Smooth muscle cell of the coronary artery (primary cell): ENCODE measurements around the gene SLC9C1. TPM values are rescaled to one million over a fixed set of nuclear protein-coding genes. Genes with fewer than 3 reads are reported as not detected.

Source experiments
- total RNA-seq: library from RNA; depleted of rRNA; stranded (reverse); fragments of >200 nt; gene quantifications from 2 replicates; pipeline ENCODE4 v1.2.3, GENCODE V29; 2014; ENCODE audit warnings: low replicate concordance

SLC9C1 gene
- total RNA-seq, result 0.70 and 0.75 TPM in 2 replicates

GRCh38 chr3:112293368-112294321 lies at the start of gene SLC9C1:
Gene SLC9C1 (minus strand): TSS chr3:112294216. CDS start chr3:112286791, 7,425 bp downstream.

GRCh38 chr3:112333002-112333380 lies 39.0 kb upstream of the SLC9C1 start, which contains the start of gene CD200:
Gene CD200 (plus strand): TSS chr3:112333156. CDS start chr3:112333213, 57 bp downstream.

GRCh38 chr3:112132975-112133448 lies 161.0 kb downstream of the SLC9C1 start, which contains the start of gene GCSAM:
Gene GCSAM (minus strand): TSS chr3:112133248. CDS start chr3:112133120, 128 bp downstream.

Other genes starting within 250 kb of the SLC9C1 start
- gene C3orf52, start 207.8 kb downstream of the SLC9C1 start, total RNA-seq, result 1.2 and 6.2 TPM in 2 replicates
- gene GCSAM, start 161.0 kb downstream of the SLC9C1 start, total RNA-seq, result not detected in 2 replicates
- gene CD200, start 38.9 kb upstream of the SLC9C1 start, total RNA-seq, result 2.6 and 24.0 TPM in 2 replicates
- not detected in 2 replicates for gene BTLA, start 205.3 kb upstream of the SLC9C1 start, total RNA-seq